CD8-positive, alpha-beta memory T cell (primary cell): ENCODE data around the gene NCOA7. TPM values are rescaled to one million over a fixed set of nuclear protein-coding genes. Genes with fewer than 3 reads are reported as not detected.
A peak's percentile ranks its signal among the peaks of the same experiment; 100 is the strongest.

Experiments used
- CTCF ChIA-PET: fragments of 350-600 bp; sonication (Branson Sonifier 250); formaldehyde crosslinking; loops from one replicate; lab custom pipeline; 2021; ENCODE audit warnings: antibody characterized with exemption; lab: Charles Lee
- POLR2A ChIA-PET: fragments of 350-600 bp; sonication (Branson Sonifier 250); formaldehyde crosslinking; loops from one replicate; lab custom pipeline; 2021; ENCODE audit warnings: antibody characterized with exemption; lab: Charles Lee
- DNase-seq, 5 donors: peaks; one replicate each; pipeline versions ENCODE4 v3.0.0 to v3.0.0-alpha.2; 2020 to 2022; ENCODE audit warnings: mixed read lengths in 1 of 5
- H3K27ac ChIP-seq: one replicate; pipeline ENCODE4 v1.7.0; 2013; ENCODE audit warnings: low read depth, mild to moderate bottlenecking, low read length, moderate library complexity
- H3K27me3 ChIP-seq: 2 replicates; pipeline ENCODE4 v1.7.0; 2013; ENCODE audit warnings: low read length, mild to moderate bottlenecking; ENCODE audit not compliant: insufficient read depth, poor library complexity, severe bottlenecking
- H3K36me3 ChIP-seq: 2 replicates; pipeline ENCODE4 v1.7.0; 2013; ENCODE audit warnings: mild to moderate bottlenecking, low read length, moderate library complexity; ENCODE audit not compliant: insufficient read depth
- H3K4me1 ChIP-seq: 2 replicates; pipeline ENCODE4 v1.7.0; 2013; ENCODE audit warnings: mild to moderate bottlenecking, low read length, moderate library complexity; ENCODE audit not compliant: insufficient read depth
- H3K4me3 ChIP-seq: 2 replicates; pipeline ENCODE4 v1.7.0; 2013; ENCODE audit warnings: mild to moderate bottlenecking, low read length
- H3K9me3 ChIP-seq: 2 replicates; pipeline ENCODE4 v1.7.0; 2013; ENCODE audit warnings: mild to moderate bottlenecking, low read length
- H3K27ac Mint-ChIP-seq, 8 donors: one replicate each; pipeline ENCODE4 v1.8.0; 2020 to 2021; ENCODE audit warnings: mixed read lengths in 8 of 8, mild to moderate bottlenecking in 6 of 8, inconsistent platforms in 3 of 8, moderate library complexity in 3 of 8
- H3K27me3 Mint-ChIP-seq, 2 donors: one replicate each; pipeline ENCODE4 v1.8.0; 2020 to 2021; ENCODE audit warnings: mixed read lengths in 2 of 2, mild to moderate bottlenecking in 1 of 2, moderate library complexity in 1 of 2
- H3K36me3 Mint-ChIP-seq, 3 donors: one replicate each; pipeline ENCODE4 v1.8.0; 2020 to 2021; ENCODE audit warnings: mixed read lengths in 3 of 3, inconsistent platforms in 1 of 3, mild to moderate bottlenecking in 1 of 3
- H3K4me1 Mint-ChIP-seq, 3 donors: one replicate each; pipeline ENCODE4 v1.8.0; 2020 to 2021; ENCODE audit warnings: mixed read lengths in 3 of 3, inconsistent platforms in 1 of 3, mild to moderate bottlenecking in 1 of 3
- H3K4me3 Mint-ChIP-seq, 7 donors: one replicate each; pipeline ENCODE4 v1.8.0; 2020 to 2021; ENCODE audit warnings: mixed read lengths in 7 of 7, mild to moderate bottlenecking in 6 of 7, moderate library complexity in 4 of 7, inconsistent platforms in 2 of 7
- H3K9me3 Mint-ChIP-seq, 5 donors: one replicate each; pipeline ENCODE4 v1.8.0; 2020 to 2022; ENCODE audit warnings: mixed read lengths in 5 of 5, mild to moderate bottlenecking in 3 of 5, moderate library complexity in 2 of 5, inconsistent platforms in 1 of 5
- polyA plus RNA-seq: library from polyadenylated mRNA; unstranded; fragments of 300-500 nt; fragmentation: Illumina TruSeq; gene quantifications from one replicate; pipeline ENCODE4 v1.2.3, GENCODE V29; 2021
- total RNA-seq, 2 experiments: library from RNA; stranded (reverse); gene quantifications; one replicate each; pipeline ENCODE4 v1.2.3, GENCODE V29; 2021

The NCOA7 gene
- total and polyA plus RNA-seq, 3 experiments from 2014 or later: 38.3 to 62.5 (median 54.7) TPM

GRCh38 chr6:125868252-125868651, 77.5 kb downstream of the NCOA7 start:
- no peak overlapping the region for H3K4me3 Mint-ChIP-seq
- CTCF ChIA-PET: interaction anchor here (1.3 to 1.7 kb wide), 2 partner anchors 11 to 77 kb away, joined by 3 to 7 read pairs; no protein-coding TSS in a partner anchor

GRCh38 chr6:125868678-125869395, 78.1 kb downstream of the NCOA7 start:
- Histone ChIP-seq H3K27me3 (no peaks in the 10 kb centered on the region), H3K4me1 (no peaks in the 10 kb centered on the region), H3K9me3 (no peaks in the 10 kb centered on the region), H3K27ac (no peak overlapping the region), H3K36me3 (no peaks in the 10 kb centered on the region), H3K4me3 (no peak overlapping the region)
- Mint-ChIP-seq H3K4me1 (peaks cover 10 to 38% (median 22%) of the 10 kb centered on the region in 3 donors), H3K27me3 (no peaks in the 10 kb centered on the region), H3K9me3 (no peaks in the 10 kb centered on the region), H3K36me3 (peaks cover 0 to 38% (median 12%) of the 10 kb centered on the region in 3 donors), H3K27ac (peak overlapping the region in 1 of 8 donors; percentile 83), H3K4me3 (no peak overlapping the region)
- no peak for DNase-seq
- CTCF ChIA-PET: interaction anchor here (1.3 to 1.7 kb wide), 2 partner anchors 11 to 77 kb away, joined by 3 to 7 read pairs; no protein-coding TSS in a partner anchor
- POLR2A ChIA-PET: no interaction called here

More at GRCh38 chr6:125868252-125868651, 77.5 kb downstream of the NCOA7 start:
- H3K27ac ChIP-seq: no peak overlapping the region
- no peaks in the 10 kb centered on the region for H3K36me3 ChIP-seq
- no peaks in the 10 kb centered on the region for H3K4me1 ChIP-seq
- no peak overlapping the region for H3K4me3 ChIP-seq
- Mint-ChIP-seq H3K27me3 (no peaks in the 10 kb centered on the region), H3K9me3 (no peaks in the 10 kb centered on the region), H3K36me3 (peaks cover 0 to 35% (median 12%) of the 10 kb centered on the region in 3 donors), H3K4me1 (peaks cover 10 to 40% (median 22%) of the 10 kb centered on the region in 3 donors), H3K27ac (no peak overlapping the region)
- H3K9me3 ChIP-seq: no peaks in the 10 kb centered on the region
- no peak for DNase-seq
- POLR2A ChIA-PET: no interaction called here
- H3K27me3 ChIP-seq: no peaks in the 10 kb centered on the region

- Histone ChIP-seq H3K27ac (no peak overlapping the region), H3K4me1 (no peaks in the 10 kb centered on the region), H3K36me3 (no peaks in the 10 kb centered on the region), H3K4me3 (no peak overlapping the region), H3K9me3 (no peaks in the 10 kb centered on the region), H3K27me3 (no peaks in the 10 kb centered on the region)
- ChIA-PET CTCF (no interaction called here), POLR2A (no interaction called here)
- peak overlapping the region in 3 of 8 donors; percentile 10 to 83 (median 22) for H3K27ac Mint-ChIP-seq
- peaks cover 10 to 38% (median 22%) of the 10 kb centered on the region in 3 donors for H3K4me1 Mint-ChIP-seq
- no peaks in the 10 kb centered on the region for H3K9me3 Mint-ChIP-seq
- H3K36me3 Mint-ChIP-seq: peaks cover 0 to 38% (median 12%) of the 10 kb centered on the region in 3 donors
- H3K27me3 Mint-ChIP-seq: no peaks in the 10 kb centered on the region
- DNase-seq: no peak
- H3K4me3 Mint-ChIP-seq: no peak overlapping the region
These were observed 78.7 kb downstream of the NCOA7 start for GRCh38 chr6:125869427-125869826.

GRCh38 chr6:125871365-125871764, 80.6 kb downstream of the NCOA7 start:
- Histone ChIP-seq H3K4me1 (no peaks in the 10 kb centered on the region), H3K27me3 (no peaks in the 10 kb centered on the region), H3K36me3 (no peaks in the 10 kb centered on the region), H3K9me3 (no peaks in the 10 kb centered on the region), H3K4me3 (no peak overlapping the region), H3K27ac (no peak overlapping the region)
- CTCF ChIA-PET: no interaction called here
- Mint-ChIP-seq H3K4me1 (peaks cover 10 to 28% (median 22%) of the 10 kb centered on the region in 3 donors), H3K9me3 (no peaks in the 10 kb centered on the region), H3K27ac (peak overlapping the region in 2 of 8 donors; percentile 26 to 29), H3K36me3 (peaks cover 6 to 44% (median 13%) of the 10 kb centered on the region in 3 donors), H3K27me3 (no peaks in the 10 kb centered on the region), H3K4me3 (no peak overlapping the region)
- POLR2A ChIA-PET: no interaction called here
- DNase-seq: no peak

- no peaks in the 10 kb centered on the region for H3K9me3 Mint-ChIP-seq
- Histone ChIP-seq H3K27ac (no peak overlapping the region), H3K9me3 (no peaks in the 10 kb centered on the region), H3K4me1 (no peaks in the 10 kb centered on the region), H3K4me3 (no peak overlapping the region), H3K27me3 (no peaks in the 10 kb centered on the region), H3K36me3 (no peaks in the 10 kb centered on the region)
- H3K27ac Mint-ChIP-seq: peak overlapping the region in 3 of 8 donors; percentile 8 to 77 (median 51)
- no peak for DNase-seq
- ChIA-PET POLR2A (no interaction called here), CTCF (interaction anchor here (0.9 kb wide), 1 partner anchor 81 kb away, joined by 3 read pairs; no protein-coding TSS in a partner anchor)
- peaks cover 6 to 49% (median 17%) of the 10 kb centered on the region in 3 donors for H3K36me3 Mint-ChIP-seq
- peaks cover 10 to 23% (median 18%) of the 10 kb centered on the region in 3 donors for H3K4me1 Mint-ChIP-seq
- no peak overlapping the region for H3K4me3 Mint-ChIP-seq
- no peaks in the 10 kb centered on the region for H3K27me3 Mint-ChIP-seq
These were observed 81.6 kb downstream of the NCOA7 start for GRCh38 chr6:125872259-125872921.

GRCh38 chr6:125882243-125882642, 91.5 kb downstream of the NCOA7 start:
- CTCF ChIA-PET: no interaction called here

GRCh38 chr6:125884634-125885371, 94.0 kb downstream of the NCOA7 start:
- no peaks in the 10 kb centered on the region for H3K27me3 ChIP-seq
- ChIA-PET CTCF (interaction anchor here (0.9 to 1.7 kb wide), 4 partner anchors 14 to 94 kb away, joined by 3 to 4 read pairs (median 3); partner anchors contain the start of gene NCOA7), POLR2A (no interaction called here)
- no peak overlapping the region for H3K27ac ChIP-seq
- H3K9me3 Mint-ChIP-seq: no peaks in the 10 kb centered on the region
- no peaks in the 10 kb centered on the region for H3K9me3 ChIP-seq
- DNase-seq: no peak
- H3K36me3 ChIP-seq: peaks cover 21% of the 10 kb centered on the region
- H3K4me3 ChIP-seq: no peak overlapping the region
- peaks cover 9 to 82% (median 28%) of the 10 kb centered on the region in 3 donors for H3K36me3 Mint-ChIP-seq
- H3K4me3 Mint-ChIP-seq: no peak overlapping the region
- no peaks in the 10 kb centered on the region for H3K4me1 Mint-ChIP-seq
- no peaks in the 10 kb centered on the region for H3K4me1 ChIP-seq
- peak overlapping the region in 1 of 8 donors; percentile 33 for H3K27ac Mint-ChIP-seq
- H3K27me3 Mint-ChIP-seq: no peaks in the 10 kb centered on the region

More at GRCh38 chr6:125882243-125882642, 91.5 kb downstream of the NCOA7 start:
- Histone ChIP-seq H3K36me3 (peaks cover 10% of the 10 kb centered on the region), H3K9me3 (no peaks in the 10 kb centered on the region), H3K4me1 (no peaks in the 10 kb centered on the region), H3K27me3 (no peaks in the 10 kb centered on the region), H3K27ac (no peak overlapping the region), H3K4me3 (no peak overlapping the region)
- DNase-seq: no peak
- no peak overlapping the region for H3K4me3 Mint-ChIP-seq
- no peak overlapping the region for H3K27ac Mint-ChIP-seq
- no peaks in the 10 kb centered on the region for H3K9me3 Mint-ChIP-seq
- no peaks in the 10 kb centered on the region for H3K27me3 Mint-ChIP-seq
- no peaks in the 10 kb centered on the region for H3K4me1 Mint-ChIP-seq
- peaks cover 9 to 87% (median 27%) of the 10 kb centered on the region in 3 donors for H3K36me3 Mint-ChIP-seq
- POLR2A ChIA-PET: no interaction called here
